ENCODE data around the gene BACH1. TPM values are rescaled to one million over a fixed set of nuclear protein-coding genes. Genes with fewer than 3 reads are reported as not detected.

Gene BACH1
- total RNA-seq, 1 experiment from 2014 or later, result 20.0 TPM

GRCh38 chr21:29346281-29346680, 47.6 kb downstream of the BACH1 start:
- intact Hi-C loops (cut with micrococcal nuclease; ENCODE audit: unreplicated experiment), result loop anchor here (5.0 kb wide), 1 partner anchor 179 kb away; no protein-coding TSS in a partner anchor

GRCh38 chr21:29346771-29347170, 48.0 kb downstream of the BACH1 start:
- DNase-seq (ENCODE audit: low read depth, low spot score) (no peak), ATAC-seq (no peak)
- TF ChIP-seq POLR2AphosphoS5 (IDR thresholded peaks at IDR 0.05; ENCODE audit: low read depth, low read length) (no peak), CTCF (IDR thresholded peaks at IDR 0.05) (no peak), REST (IDR thresholded peaks at IDR 0.05; ENCODE audit: insufficient read depth in 1 of 2, low read depth in 2 of 2, low read length in 1 of 2) (no peak), SIN3A (IDR thresholded peaks at IDR 0.05; ENCODE audit: borderline replicate concordance, insufficient read depth, low read depth, low read length) (no peak), TCF7L2 (IDR thresholded peaks at IDR 0.05; ENCODE audit: low read depth, low read length) (no peak)
- POLR2A ChIA-PET, result no interaction called here
- Histone ChIP-seq H3K36me3 (ENCODE audit: control insufficient read depth, insufficient read depth, low read length) (no peaks in the 10 kb centered on the region), H3K4me1 (ENCODE audit: control insufficient read depth, insufficient read depth, low read length) (no peaks in the 10 kb centered on the region), H3K27me3 (ENCODE audit: control insufficient read depth, insufficient read depth, low read length) (no peaks in the 10 kb centered on the region), H3K27ac (ENCODE audit: low read length) (no peak overlapping the region), H3K4me3 (ENCODE audit: low read depth in 2 of 2, low read length in 2 of 2) (no peak overlapping the region), H3K9me3 (ENCODE audit: control insufficient read depth, insufficient read depth, low read depth, low read length) (no peaks in the 10 kb centered on the region)
- in situ Hi-C loops (cut with HindIII; ENCODE audit: low pct_unique_long_range_greater_than_20kb, low sequenced_read_pairs), result no loop called here
- intact Hi-C loops (cut with micrococcal nuclease; ENCODE audit: unreplicated experiment), result loop anchor here (5.0 kb wide), 1 partner anchor 179 kb away; no protein-coding TSS in a partner anchor
- CTCF ChIA-PET, result no interaction called here
- no TSS peak for BruUV-seq (replicated peaks)

More at GRCh38 chr21:29346281-29346680, 47.6 kb downstream of the BACH1 start:
- Histone ChIP-seq H3K4me3 (ENCODE audit: low read depth in 2 of 2, low read length in 2 of 2) (no peak overlapping the region), H3K27me3 (ENCODE audit: control insufficient read depth, insufficient read depth, low read length) (no peaks in the 10 kb centered on the region), H3K4me1 (ENCODE audit: control insufficient read depth, insufficient read depth, low read length) (no peaks in the 10 kb centered on the region), H3K36me3 (ENCODE audit: control insufficient read depth, insufficient read depth, low read length) (no peaks in the 10 kb centered on the region), H3K9me3 (ENCODE audit: control insufficient read depth, insufficient read depth, low read depth, low read length) (no peaks in the 10 kb centered on the region), H3K27ac (ENCODE audit: low read length) (no peak overlapping the region)
- POLR2A ChIA-PET, result no interaction called here
- CTCF ChIA-PET, result no interaction called here
- in situ Hi-C loops (cut with HindIII; ENCODE audit: low pct_unique_long_range_greater_than_20kb, low sequenced_read_pairs), result no loop called here
- no peak for DNase-seq (ENCODE audit: low read depth, low spot score)
- TF ChIP-seq TCF7L2 (IDR thresholded peaks at IDR 0.05; ENCODE audit: low read depth, low read length) (no peak), SIN3A (IDR thresholded peaks at IDR 0.05; ENCODE audit: borderline replicate concordance, insufficient read depth, low read depth, low read length) (no peak), POLR2AphosphoS5 (IDR thresholded peaks at IDR 0.05; ENCODE audit: low read depth, low read length) (no peak), CTCF (IDR thresholded peaks at IDR 0.05) (no peak), REST (IDR thresholded peaks at IDR 0.05; ENCODE audit: insufficient read depth in 1 of 2, low read depth in 2 of 2, low read length in 1 of 2) (no peak)
- BruUV-seq (replicated peaks), result no TSS peak
- ATAC-seq, result no peak
